Cortex of kidney (tissue), 1 donor: ENCODE measurements around the gene SCO2.

Source experiments
- DNase-seq: peaks from one replicate; lab custom pipeline; 2025; lab: John Stamatoyannopoulos, UW

Gene SCO2

DNA sequence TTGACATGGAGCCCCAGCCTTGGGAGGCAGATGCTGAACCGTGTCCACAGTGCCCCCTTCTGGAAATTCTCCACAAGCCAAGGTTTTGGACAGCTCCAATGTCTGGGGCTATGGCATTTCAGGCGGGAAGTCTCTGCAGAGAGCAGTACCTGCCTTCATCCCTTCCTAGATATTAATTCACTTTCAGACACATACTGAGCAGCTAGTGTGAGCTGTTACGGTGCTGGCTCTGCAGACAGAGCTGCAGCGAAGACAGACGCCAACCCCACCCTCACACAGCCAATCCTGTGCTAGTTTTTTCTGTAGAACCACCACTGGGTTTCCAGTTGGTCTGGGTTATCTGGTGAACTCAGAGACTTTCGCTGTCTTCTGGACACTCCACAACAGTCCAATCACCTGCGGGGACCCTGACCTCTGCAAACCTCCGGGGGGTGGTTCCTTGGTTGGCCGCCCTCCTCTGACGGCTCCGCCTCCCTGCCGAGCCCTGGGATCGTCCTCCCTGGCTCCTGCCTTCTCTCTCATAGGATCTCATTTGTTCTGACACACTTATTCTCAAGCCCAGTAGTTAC lies 27.0 kb downstream of the SCO2 start:
- no peak for DNase-seq

GRCh38 chr22:50497093-50497492 lies 28.3 kb downstream of the SCO2 start:
- DNase-seq, result no peak

GRCh38 chr22:50490531-50491308 lies 34.7 kb downstream of the SCO2 start:
- no peak for DNase-seq

- DNase-seq, result no peak
These were observed 35.8 kb downstream of the SCO2 start for GRCh38 chr22:50489363-50490243.

DNA sequence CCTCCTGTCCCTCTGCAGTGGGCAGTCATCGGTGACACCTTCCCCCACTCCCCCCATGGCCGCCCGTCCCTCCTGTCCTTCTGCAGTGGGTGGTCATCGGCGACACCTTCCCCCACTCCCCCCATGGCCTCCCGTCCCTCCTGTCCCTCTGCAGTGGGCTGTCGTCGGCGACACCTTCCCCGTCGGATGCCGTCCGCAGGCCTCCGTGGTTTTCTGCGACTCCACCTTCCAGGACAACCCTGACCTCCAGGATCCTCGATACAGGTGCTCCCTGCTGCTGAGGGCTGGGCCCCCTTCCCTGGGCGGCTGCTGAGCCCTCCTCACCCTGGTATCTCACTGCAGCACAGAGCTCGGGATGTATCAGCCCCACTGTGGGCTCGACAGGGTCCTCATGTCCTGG lies 36.5 kb downstream of the SCO2 start:
- DNase-seq, result no peak

DNA sequence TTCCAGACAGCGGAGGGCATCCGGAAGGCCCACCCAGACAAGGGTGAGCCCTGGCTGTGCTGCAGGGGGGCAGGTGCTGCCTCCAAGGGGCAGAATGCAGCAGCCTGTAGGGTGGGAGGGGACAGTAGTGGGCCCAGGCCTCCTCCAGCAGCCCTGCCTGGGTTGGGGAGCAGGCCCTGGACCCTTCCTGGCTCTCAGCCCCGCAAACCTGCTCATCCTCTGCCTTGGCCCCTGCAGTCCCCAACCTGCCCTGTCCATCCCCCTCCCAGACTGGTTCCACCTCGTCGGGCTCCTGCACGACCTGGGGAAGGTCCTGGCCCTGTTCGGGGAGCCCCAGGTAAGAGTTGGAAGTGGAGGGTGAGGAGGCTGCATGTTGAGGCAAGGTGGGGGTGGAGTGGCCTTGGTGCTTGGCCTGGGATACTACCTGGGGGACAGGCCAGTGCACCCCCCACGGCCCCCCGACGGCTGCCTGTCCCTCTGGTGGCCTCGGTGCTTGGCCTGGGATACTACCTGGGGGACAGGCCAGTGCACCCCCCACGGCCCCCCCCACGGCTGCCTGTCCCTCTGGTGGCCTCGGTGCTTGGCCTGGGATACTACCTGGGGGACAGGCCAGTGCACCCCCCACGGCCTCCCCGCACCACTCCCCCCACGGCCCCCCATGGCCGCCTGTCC lies 37.3 kb downstream of the SCO2 start:
- DNase-seq, result no peak

DNA sequence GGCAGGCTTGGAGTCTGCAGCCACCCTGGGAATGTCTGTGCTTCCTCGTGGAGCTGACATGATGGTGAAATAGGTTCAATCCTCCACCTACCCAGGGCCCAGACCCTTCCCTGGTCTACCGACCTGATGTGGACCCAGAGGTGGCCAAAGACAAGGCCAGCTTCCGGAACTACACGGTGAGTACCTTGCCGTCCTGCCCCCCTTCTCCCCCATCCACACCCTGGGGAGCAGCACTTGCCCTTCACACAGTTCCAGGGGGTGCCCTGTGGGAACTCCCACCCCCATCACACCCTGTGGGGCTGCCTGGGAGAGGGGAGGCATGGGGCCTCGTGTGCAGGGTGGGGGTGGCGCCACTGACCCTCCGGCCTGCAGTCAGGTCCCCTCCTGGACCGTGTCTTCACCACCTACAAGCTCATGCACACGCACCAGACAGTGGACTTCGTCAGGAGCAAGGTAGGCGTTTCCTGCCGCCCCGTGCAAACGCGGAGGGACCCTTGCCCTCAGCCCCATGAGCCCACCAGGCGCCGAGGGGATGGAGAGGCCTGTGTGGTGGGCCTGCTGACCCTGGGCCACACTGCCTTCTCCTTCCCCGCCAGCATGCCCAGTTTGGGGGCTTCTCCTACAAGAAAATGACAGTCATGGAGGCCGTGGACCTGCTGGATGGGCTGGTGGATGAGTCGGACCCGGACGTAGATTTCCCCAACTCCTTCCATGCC lies 38.0 kb downstream of the SCO2 start:
- no peak for DNase-seq

- no peak for DNase-seq
These were observed 38.7 kb downstream of the SCO2 start, which contains the start of gene MIOX for GRCh38 chr22:50486561-50487289. MIOX (plus strand) TSS chr22:50486859; CDS start chr22:50486898, 39 bp downstream.

- DNase-seq, result no peak
These were observed 39.9 kb downstream of the SCO2 start for GRCh38 chr22:50485221-50486131.

- DNase-seq, result no peak
These were observed 41.2 kb downstream of the SCO2 start for GRCh38 chr22:50483977-50484853.

- no peak for DNase-seq
These were observed 41.8 kb downstream of the SCO2 start for GRCh38 chr22:50483556-50483955.

GRCh38 chr22:50483106-50483505 lies 42.3 kb downstream of the SCO2 start:
- no peak for DNase-seq

- DNase-seq, result no peak
These were observed 43.0 kb downstream of the SCO2 start for GRCh38 chr22:50482107-50483074.

DNA sequence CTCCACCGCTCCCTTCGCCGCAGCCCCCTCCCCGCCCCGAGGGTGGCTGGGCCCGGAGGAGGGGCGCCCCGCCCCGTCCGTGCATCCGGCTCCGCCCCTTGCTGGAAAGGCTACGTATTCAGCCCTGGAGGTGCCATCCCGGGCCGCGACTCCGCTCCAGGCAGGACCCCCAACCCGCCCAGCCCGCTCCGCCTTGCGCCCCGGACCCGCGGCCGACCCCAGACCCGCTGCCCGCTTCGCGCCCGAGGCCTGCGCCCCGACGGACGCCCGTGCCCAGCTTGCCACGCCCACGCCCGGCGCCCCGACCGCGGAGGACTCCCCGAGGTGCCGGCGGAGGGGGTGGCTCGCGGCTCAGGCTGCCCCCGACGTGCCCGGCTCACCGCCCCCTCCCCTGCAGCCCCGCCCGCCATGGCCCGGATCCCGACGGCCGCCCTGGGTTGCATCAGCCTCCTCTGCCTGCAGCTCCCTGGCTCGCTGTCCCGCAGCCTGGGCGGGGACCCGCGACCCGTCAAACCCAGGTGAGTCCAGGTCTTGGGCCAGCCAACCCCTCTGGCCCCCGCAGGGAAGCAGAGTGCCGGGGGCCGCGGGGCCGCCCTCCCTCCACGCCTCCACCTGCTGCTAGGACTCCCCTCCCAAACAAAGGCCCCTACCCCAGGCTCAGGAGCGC lies 43.8 kb downstream of the SCO2 start, which contains the start of gene ADM2:
Gene ADM2 (plus strand): TSS at position 104 of the 667 bp plus-strand sequence. CDS start 305 bp downstream, at position 409.
- no peak for DNase-seq

- DNase-seq, result no peak
These were observed 44.4 kb downstream of the SCO2 start for GRCh38 chr22:50481045-50481439.

- DNase-seq, result no peak
These were observed 45.7 kb downstream of the SCO2 start for GRCh38 chr22:50479721-50480120.

GRCh38 chr22:50477923-50478322 lies 47.5 kb downstream of the SCO2 start:
- DNase-seq, result no peak
